ENCODE results near the gene SNX3.
"Not testable (repeated sequence)": the region's sequence is repeated elsewhere in the genome, so short reads cannot be mapped to it uniquely, and the experiment has no call there.

Gene SNX3

DNA sequence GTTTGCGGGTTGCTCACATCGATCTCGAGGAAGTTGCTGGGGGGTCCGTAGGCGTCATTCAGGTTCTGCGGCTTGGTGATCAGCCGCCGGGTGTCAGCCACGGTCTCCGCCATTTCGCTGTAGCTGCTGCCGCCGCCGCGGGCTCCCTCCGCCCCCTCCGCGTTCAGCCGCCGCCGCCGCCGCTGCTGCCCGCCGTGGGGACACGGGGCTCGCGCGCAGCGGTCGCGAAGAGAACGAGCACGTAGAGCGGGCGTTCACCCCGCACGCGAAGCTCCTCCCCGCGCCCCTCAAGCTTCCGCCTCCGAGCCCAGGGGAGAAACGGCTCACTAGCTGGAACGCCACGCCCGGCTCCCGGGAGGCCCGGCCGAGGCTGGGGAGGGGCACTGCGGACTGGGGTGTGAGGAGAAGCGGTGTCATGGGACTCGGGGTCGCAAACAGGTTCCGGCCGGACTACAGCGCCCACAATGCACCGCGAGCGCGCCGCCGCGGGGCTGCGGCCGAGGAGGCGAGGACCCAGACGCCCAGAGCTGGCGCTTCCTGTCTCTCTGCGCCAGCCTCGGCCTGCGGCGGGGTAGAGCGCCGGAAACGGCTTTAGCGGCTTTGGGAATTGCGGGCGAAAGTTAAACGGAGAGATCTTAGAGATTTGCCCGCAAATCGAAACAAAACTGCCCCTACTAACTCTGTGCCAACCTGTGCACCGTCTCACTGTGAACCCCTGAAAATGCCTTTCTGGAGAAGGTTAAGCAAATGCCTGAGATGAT lies at the start of gene SNX3:
Gene SNX3, minus strand, starts transcription at position 232 of the 761 bp plus-strand sequence. Its CDS starts 119 bp downstream, at position 113.
- peak within 1 kb of the TSS; percentile 90 for H3K27ac Mint-ChIP-seq
- peaks cover 21% of the 10 kb centered on the region for H3K36me3 Mint-ChIP-seq (ENCODE audit: low read depth)
- peak within 1 kb of the TSS; percentile 90 for H3K4me3 Mint-ChIP-seq
- peaks cover 10% of the 10 kb centered on the region for H3K4me1 Mint-ChIP-seq (ENCODE audit: low read depth)
- intact Hi-C loops (cut with micrococcal nuclease), result loop anchor here (1.0 to 5.0 kb wide), 3 partner anchors 33 to 304 kb away; partner anchors contain the start of gene SEC63
- H3K9me3 Mint-ChIP-seq, result no peaks in the 10 kb centered on the region
- no peaks in the 10 kb centered on the region for H3K27me3 Mint-ChIP-seq

DNA sequence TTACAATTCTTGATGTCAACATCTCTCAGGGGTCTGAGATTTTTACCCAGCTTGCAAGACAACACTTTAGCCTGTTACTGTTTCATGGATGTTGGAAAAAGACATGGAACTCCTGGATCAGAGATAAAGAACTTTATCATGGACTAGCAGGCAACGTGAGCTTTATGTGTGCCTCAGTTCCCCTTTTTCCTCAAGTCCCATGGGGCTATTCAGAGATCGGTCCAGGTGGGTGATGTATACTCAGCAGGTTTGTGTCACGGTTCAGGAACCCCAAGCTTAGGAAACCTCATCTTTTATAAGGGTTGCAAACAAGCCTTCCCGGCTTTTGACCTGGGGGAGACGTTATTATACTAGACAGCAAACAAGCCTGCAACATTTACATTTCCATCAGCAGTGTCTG lies 49.0 kb upstream of the SNX3 start:
- intact Hi-C loops (cut with micrococcal nuclease), result no loop called here
- Mint-ChIP-seq H3K27ac (no peak overlapping the region), H3K36me3 (ENCODE audit: low read depth) (no peaks in the 10 kb centered on the region), H3K9me3 (no peaks in the 10 kb centered on the region), H3K4me3 (no peak overlapping the region), H3K27me3 (no peaks in the 10 kb centered on the region), H3K4me1 (ENCODE audit: low read depth) (peaks cover 5% of the 10 kb centered on the region)

DNA sequence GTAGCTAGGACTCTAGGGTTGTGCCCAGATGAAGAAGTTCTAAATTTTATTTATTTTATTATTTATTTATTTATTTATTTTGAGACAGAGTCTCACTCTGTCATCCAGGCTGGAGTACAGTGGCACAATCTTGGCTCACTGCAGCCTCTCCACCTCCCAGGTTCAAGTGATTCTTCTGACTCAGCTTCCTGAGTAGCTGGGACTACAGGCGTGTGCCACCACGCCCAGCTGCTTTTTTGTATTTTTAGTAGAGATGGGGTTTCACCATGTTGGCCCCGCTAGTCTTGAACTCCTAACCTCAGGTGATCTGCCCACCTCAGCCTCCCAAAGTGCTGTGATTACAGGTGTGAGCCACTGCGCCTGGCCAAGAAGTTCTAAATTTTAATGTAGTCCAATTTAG lies 47.8 kb upstream of the SNX3 start:
- H3K4me1 Mint-ChIP-seq (ENCODE audit: low read depth); H3K27me3 Mint-ChIP-seq; intact Hi-C loops (cut with micrococcal nuclease); H3K36me3 Mint-ChIP-seq (ENCODE audit: low read depth); H3K27ac Mint-ChIP-seq; H3K9me3 Mint-ChIP-seq; H3K4me3 Mint-ChIP-seq: not testable (repeated sequence)

DNA sequence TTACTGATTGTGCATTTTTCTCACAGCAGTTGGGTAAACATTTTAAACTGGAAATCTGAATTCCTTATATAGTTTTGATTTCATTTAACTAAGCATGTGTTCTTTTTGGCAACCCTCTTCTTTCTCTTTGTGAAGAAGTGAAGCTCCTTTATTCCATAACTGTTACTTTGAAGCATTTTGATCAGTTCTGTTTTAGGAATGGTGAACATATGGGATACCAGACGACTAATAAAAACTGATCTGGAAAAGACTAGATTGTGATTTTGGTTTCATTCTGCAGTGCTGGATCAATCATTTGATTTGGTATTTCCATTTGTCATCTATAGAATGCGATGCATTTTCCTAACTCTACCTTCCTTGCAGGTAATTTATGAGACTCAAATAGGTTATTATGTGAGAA lies 43.8 kb upstream of the SNX3 start:
- no peaks in the 10 kb centered on the region for H3K4me1 Mint-ChIP-seq (ENCODE audit: low read depth)
- intact Hi-C loops (cut with micrococcal nuclease), result no loop called here

DNA sequence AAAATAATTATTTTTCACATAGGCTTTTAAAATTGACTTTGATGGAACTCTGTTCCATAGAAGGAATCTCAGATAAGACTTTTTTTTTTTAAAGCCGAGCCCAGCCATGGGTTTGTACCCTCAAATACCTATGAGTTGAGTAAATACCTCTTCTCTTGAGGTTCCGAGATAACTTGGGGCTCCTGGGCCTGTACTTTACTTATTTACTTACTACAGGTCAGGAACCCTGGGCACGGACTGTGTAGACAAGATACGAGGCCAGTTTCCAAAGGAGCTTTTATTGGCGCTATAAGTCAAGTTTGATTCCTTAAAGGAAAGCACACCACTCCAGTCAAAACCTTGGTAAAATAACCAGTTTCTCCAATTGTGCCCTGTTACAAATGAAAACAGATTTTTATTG lies 41.5 kb upstream of the SNX3 start:
- intact Hi-C loops (cut with micrococcal nuclease), result no loop called here
- H3K36me3 Mint-ChIP-seq (ENCODE audit: low read depth), result no peaks in the 10 kb centered on the region
- peaks cover 8% of the 10 kb centered on the region for H3K4me1 Mint-ChIP-seq (ENCODE audit: low read depth)
- H3K9me3 Mint-ChIP-seq, result no peaks in the 10 kb centered on the region
- no peak overlapping the region for H3K4me3 Mint-ChIP-seq
- no peaks in the 10 kb centered on the region for H3K27me3 Mint-ChIP-seq
- H3K27ac Mint-ChIP-seq, result no peak overlapping the region

More for the DNA sequence above, 43.8 kb upstream of the SNX3 start:
- no peak overlapping the region for H3K27ac Mint-ChIP-seq
- H3K27me3 Mint-ChIP-seq, result no peaks in the 10 kb centered on the region
- H3K36me3 Mint-ChIP-seq (ENCODE audit: low read depth), result no peaks in the 10 kb centered on the region
- H3K9me3 Mint-ChIP-seq, result no peaks in the 10 kb centered on the region
- no peak overlapping the region for H3K4me3 Mint-ChIP-seq

DNA sequence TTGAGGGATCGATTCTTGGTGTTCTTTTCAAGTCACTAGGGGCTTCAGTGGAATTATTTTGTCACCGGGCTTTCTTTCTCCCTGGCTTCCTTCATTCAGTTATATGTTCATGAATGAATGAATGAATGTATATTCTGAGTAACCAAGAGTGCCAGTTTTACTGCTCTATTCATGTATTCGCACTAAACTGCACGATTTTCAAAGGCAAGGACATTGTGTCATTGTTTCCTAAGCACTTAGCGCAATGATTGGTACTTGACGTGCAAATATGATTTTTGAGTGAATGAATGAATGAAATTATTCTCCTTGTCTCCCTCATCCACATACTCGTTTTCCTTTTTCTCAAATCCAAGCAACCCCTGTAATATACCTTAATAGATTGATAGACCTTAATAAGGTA lies 34.8 kb upstream of the SNX3 start:
- intact Hi-C loops (cut with micrococcal nuclease), result no loop called here
- peak overlapping the region; percentile 95 for H3K4me3 Mint-ChIP-seq
- peak overlapping the region; percentile 100 for H3K27ac Mint-ChIP-seq
- no peaks in the 10 kb centered on the region for H3K27me3 Mint-ChIP-seq
- H3K9me3 Mint-ChIP-seq, result no peaks in the 10 kb centered on the region
- peaks cover 11% of the 10 kb centered on the region for H3K36me3 Mint-ChIP-seq (ENCODE audit: low read depth)
- H3K4me1 Mint-ChIP-seq (ENCODE audit: low read depth), result peaks cover 32% of the 10 kb centered on the region

DNA sequence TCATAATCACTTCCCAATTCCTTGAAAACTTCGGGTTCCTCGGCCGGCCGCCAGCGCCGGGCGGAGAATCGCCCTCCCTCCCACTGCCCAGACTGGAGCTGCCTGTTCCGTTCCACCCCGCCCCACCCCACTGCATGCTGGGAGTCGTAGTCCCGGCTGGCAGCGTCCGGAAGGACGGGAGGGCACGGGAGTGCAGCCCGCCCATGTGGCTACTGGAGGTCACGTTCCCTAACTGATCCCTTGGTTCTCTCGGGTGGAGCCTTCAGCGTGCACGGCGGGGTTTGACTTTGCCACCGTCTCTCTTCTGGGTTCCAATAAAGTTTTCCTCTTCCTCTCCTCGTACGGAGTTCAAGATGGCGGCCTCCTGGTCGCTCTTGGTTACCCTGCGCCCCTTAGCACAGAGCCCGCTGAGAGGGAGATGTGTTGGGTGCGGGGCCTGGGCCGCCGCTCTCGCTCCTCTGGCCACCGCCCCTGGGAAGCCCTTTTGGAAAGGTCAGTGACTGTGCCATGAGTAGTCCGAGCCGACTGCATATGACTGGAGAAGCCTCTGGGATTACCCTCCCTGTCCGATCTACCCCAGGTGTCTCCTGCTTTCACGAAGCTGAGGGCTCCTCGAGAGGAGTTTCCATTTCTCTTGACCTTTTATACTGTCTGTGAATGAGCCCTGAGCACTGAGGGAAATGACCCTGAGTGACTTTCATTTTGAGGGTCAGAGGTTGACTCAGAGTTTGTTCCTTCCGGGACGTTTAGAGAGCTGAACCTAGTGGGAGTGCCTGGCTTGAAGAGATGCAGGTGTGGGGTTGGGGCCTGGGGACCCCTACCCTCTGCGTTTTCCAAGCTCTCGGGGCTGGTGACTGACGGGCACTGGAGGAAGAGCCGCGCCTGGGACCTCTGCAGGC lies 34.1 kb upstream of the SNX3 start, which contains the start of gene AFG1L:
Gene AFG1L, plus strand, starts transcription at position 328 of the 899 bp plus-strand sequence. Its CDS starts 26 bp downstream, at position 354.
- Mint-ChIP-seq H3K27ac (peak within 1 kb of the TSS; percentile 100), H3K4me1 (ENCODE audit: low read depth) (peaks cover 32% of the 10 kb centered on the region), H3K4me3 (peak within 1 kb of the TSS; percentile 95)

DNA sequence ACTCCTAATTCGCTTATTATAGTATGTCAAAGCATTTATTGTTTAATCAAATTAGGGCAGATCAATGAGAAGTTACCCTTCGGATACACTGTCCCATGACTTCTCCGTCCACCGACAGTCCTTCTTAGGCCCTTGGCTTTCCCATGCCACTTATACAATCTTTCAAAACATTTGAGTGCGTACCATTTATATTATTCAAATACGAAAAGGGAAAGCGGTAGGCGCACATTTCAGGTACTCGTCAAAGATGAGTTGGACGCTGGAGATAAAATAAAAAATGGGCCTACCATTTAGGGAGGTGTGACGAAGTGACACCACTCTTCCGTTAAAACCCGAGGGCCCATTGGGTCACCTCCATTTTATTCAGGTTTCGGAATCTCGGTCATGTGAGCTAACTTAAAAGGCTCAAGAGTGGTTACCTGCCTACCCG lies 33.5 kb upstream of the SNX3 start:
- H3K4me3 Mint-ChIP-seq, result peak overlapping the region; percentile 95
- H3K36me3 Mint-ChIP-seq (ENCODE audit: low read depth), result peaks cover 11% of the 10 kb centered on the region
- H3K27me3 Mint-ChIP-seq, result no peaks in the 10 kb centered on the region
- no peaks in the 10 kb centered on the region for H3K9me3 Mint-ChIP-seq
- intact Hi-C loops (cut with micrococcal nuclease), result loop anchor here (1.0 kb wide), 1 partner anchor 33 kb away; the partner anchor contains the start of gene SNX3
- H3K27ac Mint-ChIP-seq, result peak overlapping the region; percentile 100
- H3K4me1 Mint-ChIP-seq (ENCODE audit: low read depth), result peaks cover 37% of the 10 kb centered on the region

More for the DNA sequence above, 34.1 kb upstream of the SNX3 start, which contains the start of gene AFG1L:
- Mint-ChIP-seq H3K9me3 (no peaks in the 10 kb centered on the region), H3K36me3 (ENCODE audit: low read depth) (peaks cover 11% of the 10 kb centered on the region), H3K27me3 (no peaks in the 10 kb centered on the region)
- intact Hi-C loops (cut with micrococcal nuclease), result loop anchor here (1.0 kb wide), 1 partner anchor 34 kb away; the partner anchor contains the start of gene SNX3

DNA sequence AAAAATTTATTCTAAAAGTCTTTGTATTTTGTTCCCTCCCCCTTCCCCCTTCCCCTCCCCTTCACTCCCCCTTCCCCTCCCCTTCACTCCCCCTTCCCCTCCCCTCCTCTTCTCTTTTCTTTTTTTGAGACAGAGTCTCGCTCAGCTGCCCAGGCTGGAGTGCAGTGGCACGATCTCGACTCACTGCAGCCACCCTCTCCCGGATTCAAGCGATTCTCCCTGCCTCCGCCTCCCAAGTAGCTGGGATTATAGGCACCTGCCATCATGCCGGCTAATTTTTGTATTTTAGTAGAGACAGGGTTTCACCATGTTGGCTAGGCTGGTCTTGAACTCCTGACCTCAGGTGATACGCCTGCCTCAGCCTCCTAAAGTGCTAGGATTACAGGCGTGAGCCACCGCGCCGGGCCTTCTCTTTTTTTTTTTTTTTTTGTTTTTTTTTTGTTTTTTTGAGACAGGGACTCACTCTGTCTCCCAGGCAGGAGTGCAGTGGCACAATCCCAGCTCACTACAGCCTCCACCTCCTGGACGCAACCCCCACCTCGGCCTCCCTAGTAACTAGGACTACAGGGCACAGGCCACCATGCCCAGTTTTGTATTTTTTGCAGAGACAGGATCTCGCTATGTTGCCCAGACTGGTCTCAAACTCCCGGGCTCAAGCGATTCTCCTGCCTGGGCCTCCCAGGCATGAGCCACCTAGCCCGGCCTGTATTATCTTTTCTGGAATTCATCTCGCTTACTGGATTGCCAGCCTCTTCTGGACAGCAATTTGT lies 32.9 kb upstream of the SNX3 start:
- peaks cover 39% of the 10 kb centered on the region for H3K4me1 Mint-ChIP-seq (ENCODE audit: low read depth)
- H3K27me3 Mint-ChIP-seq, result no peaks in the 10 kb centered on the region
- H3K4me3 Mint-ChIP-seq, result peak overlapping the region; percentile 20
- no peaks in the 10 kb centered on the region for H3K9me3 Mint-ChIP-seq
- peak overlapping the region; percentile 100 for H3K27ac Mint-ChIP-seq
- intact Hi-C loops (cut with micrococcal nuclease), result loop anchor here (1.0 kb wide), 1 partner anchor 32 kb away; the partner anchor contains the start of gene SNX3
- H3K36me3 Mint-ChIP-seq (ENCODE audit: low read depth), result peaks cover 11% of the 10 kb centered on the region

DNA sequence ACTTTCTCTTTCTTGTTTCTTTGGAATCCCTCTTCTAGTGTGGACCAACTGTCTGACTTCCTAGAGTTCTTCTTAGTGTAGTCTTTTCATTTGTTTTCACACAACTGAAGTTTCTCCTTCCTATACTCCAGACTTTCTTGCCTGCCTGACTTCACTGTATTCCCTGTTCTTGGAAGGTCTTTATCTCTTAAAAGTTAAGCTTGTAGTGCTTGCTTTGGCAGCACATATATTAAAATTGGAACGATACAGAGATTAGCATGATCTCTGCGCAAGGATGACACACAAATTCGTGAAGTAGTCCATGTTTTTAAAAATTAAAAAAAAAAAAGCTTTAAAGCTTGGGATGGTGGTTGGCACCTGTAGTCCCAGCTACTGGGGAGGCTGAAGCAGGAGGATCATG lies 31.7 kb upstream of the SNX3 start:
- H3K4me3 Mint-ChIP-seq; H3K27ac Mint-ChIP-seq; intact Hi-C loops (cut with micrococcal nuclease); H3K9me3 Mint-ChIP-seq; H3K27me3 Mint-ChIP-seq: not testable (repeated sequence)
- H3K36me3 Mint-ChIP-seq (ENCODE audit: low read depth), result peaks cover 11% of the 10 kb centered on the region
- peaks cover 41% of the 10 kb centered on the region for H3K4me1 Mint-ChIP-seq (ENCODE audit: low read depth)

DNA sequence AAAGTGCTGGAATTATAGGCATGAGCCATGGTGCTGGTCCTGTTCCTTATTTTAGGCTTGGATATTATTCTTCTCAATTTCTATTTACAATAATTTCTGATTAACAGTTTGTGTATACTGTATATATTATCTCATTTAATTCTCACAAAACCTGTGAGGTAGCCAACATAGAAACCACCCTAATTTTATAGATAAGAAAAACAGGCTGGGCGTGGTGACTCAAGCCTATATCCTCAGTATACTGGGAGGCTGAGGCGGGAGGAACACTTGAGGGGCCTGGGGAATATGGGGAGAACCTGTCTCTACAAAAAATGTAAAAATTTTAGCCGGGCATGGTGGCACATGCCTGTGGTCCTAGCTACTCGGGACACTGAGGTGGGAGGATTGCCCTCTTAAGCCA lies 30.3 kb upstream of the SNX3 start:
- no peaks in the 10 kb centered on the region for H3K9me3 Mint-ChIP-seq
- H3K36me3 Mint-ChIP-seq (ENCODE audit: low read depth), result peaks cover 11% of the 10 kb centered on the region
- H3K4me1 Mint-ChIP-seq (ENCODE audit: low read depth), result peaks cover 41% of the 10 kb centered on the region
- H3K27ac Mint-ChIP-seq, result no peak overlapping the region
- no peak overlapping the region for H3K4me3 Mint-ChIP-seq
- intact Hi-C loops (cut with micrococcal nuclease), result no loop called here
- no peaks in the 10 kb centered on the region for H3K27me3 Mint-ChIP-seq

DNA sequence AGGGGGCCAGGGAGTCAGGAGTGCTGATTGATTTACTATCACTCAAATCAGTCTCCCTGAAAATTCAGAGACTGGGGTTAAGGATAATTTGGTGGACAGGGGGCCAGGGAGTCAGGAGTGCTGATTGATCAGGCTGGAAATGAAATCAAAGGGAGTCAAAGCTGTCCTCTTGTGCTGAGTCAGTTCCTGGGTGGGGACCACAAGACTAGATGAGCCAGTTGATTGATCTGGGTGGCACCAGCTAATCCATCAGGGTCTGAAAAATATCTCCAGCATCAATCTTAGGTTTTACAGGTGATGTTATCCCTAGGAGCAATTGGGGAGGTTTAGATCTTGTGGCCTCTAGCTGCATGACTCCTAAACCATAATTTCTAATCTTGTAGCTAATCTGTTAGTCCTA lies 27.9 kb upstream of the SNX3 start:
- H3K4me3 Mint-ChIP-seq, result no peak overlapping the region
- no peaks in the 10 kb centered on the region for H3K27me3 Mint-ChIP-seq
- H3K4me1 Mint-ChIP-seq (ENCODE audit: low read depth), result peaks cover 35% of the 10 kb centered on the region
- no peaks in the 10 kb centered on the region for H3K36me3 Mint-ChIP-seq (ENCODE audit: low read depth)
- H3K9me3 Mint-ChIP-seq, result no peaks in the 10 kb centered on the region
- intact Hi-C loops (cut with micrococcal nuclease), result no loop called here
- no peak overlapping the region for H3K27ac Mint-ChIP-seq

DNA sequence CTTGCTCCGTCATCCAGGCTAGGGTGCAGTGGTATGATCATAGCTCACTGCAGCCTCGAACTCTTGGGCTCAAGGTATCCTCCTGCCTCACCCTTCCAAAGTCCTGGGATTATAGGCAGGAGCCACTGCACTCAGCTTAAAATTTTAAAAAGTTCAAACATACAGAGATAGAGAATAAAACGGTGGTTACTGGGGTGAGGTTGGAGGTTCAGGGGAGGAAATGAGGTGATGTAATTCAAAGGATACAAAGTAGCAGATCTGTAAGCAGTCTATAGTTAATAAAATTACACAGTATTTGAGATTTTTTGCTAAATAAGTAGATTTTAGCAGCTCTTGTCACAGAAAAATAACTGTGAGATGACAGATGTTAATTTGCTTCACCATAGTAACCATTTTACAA lies 26.5 kb upstream of the SNX3 start:
- Mint-ChIP-seq H3K27me3 (no peaks in the 10 kb centered on the region), H3K36me3 (ENCODE audit: low read depth) (no peaks in the 10 kb centered on the region), H3K27ac (no peak overlapping the region), H3K9me3 (no peaks in the 10 kb centered on the region), H3K4me3 (no peak overlapping the region), H3K4me1 (ENCODE audit: low read depth) (peaks cover 27% of the 10 kb centered on the region)
- intact Hi-C loops (cut with micrococcal nuclease), result no loop called here

Data from dendritic cell treated with granulocyte-macrophage colony-stimulating factor and Interleukin-4, amounts not matched to agents 40 ng/mL and 50 ng/mL, for 4 days (primary cell).